MCF 10A (cell line): Measurements from ENCODE around the gene C19orf25. TPM values are rescaled to one million over a fixed set of nuclear protein-coding genes. Genes with fewer than 3 reads are reported as not detected.
A peak's percentile ranks its signal among the peaks of the same experiment; 100 is the strongest.

Experiments used
- BruUV-seq: library from RNA; stranded (reverse); fragments of 400-500 nt; replicated peaks from 2 replicates; lab custom pipeline; 2021; lab: Mats Ljungman, UMichigan
- CTCF ChIA-PET: fragments of 300-600 bp; sonication (Branson Sonifier 250); formaldehyde crosslinking; extraction: SDS; loops from one replicate; lab custom pipeline; 2021; ENCODE audit warnings: antibody characterized with exemption, inconsistent platforms; lab: Yijun Ruan, JAX
- POLR2A ChIA-PET: fragments of 300-600, 350-650 bp; sonication (Branson Sonifier 250); formaldehyde crosslinking; extraction: SDS; loops from one replicate; lab custom pipeline; 2020; ENCODE audit warnings: antibody characterized with exemption, inconsistent platforms; lab: Yijun Ruan, JAX
- DNase-seq: peaks from one replicate; pipeline ENCODE4 v3.0.0-alpha.2; 2018; ENCODE audit not compliant: unreplicated experiment
- H3K27ac Mint-ChIP-seq: one replicate; pipeline ENCODE4 v1.8.0; 2022; ENCODE audit warnings: mild to moderate bottlenecking, low read depth, mixed read lengths; ENCODE audit not compliant: unreplicated experiment
- H3K27me3 Mint-ChIP-seq: one replicate; pipeline ENCODE4 v1.8.0; 2022; ENCODE audit warnings: mixed read lengths; ENCODE audit not compliant: insufficient read depth, unreplicated experiment
- H3K36me3 Mint-ChIP-seq: one replicate; pipeline ENCODE4 v1.8.0; 2022; ENCODE audit warnings: mild to moderate bottlenecking, moderate library complexity, mixed read lengths; ENCODE audit not compliant: insufficient read depth, unreplicated experiment
- H3K4me1 Mint-ChIP-seq: one replicate; pipeline ENCODE4 v1.8.0; 2022; ENCODE audit warnings: mixed read lengths; ENCODE audit not compliant: insufficient read depth, unreplicated experiment
- H3K4me3 Mint-ChIP-seq: one replicate; pipeline ENCODE4 v1.8.0; 2022; ENCODE audit warnings: mild to moderate bottlenecking, moderate library complexity, mixed read lengths; ENCODE audit not compliant: unreplicated experiment
- H3K9me3 Mint-ChIP-seq: one replicate; pipeline ENCODE4 v1.8.0; 2022; ENCODE audit warnings: mixed read lengths; ENCODE audit not compliant: unreplicated experiment
- intact Hi-C: fragments of 100-400 bp; cut with micrococcal nuclease; formaldehyde crosslinking; loops from 2 replicates; pipeline ENCODE4 v1.14.1; 2022
- total RNA-seq: library from RNA; stranded (reverse); gene quantifications from 2 replicates; pipeline ENCODE4 v1.2.3, GENCODE V29; 2022
- TF ChIP-seq, protein P1 (sequence below): fragments of 200-600 bp; IDR thresholded peaks from one replicate; pipeline ENCODE4 v1.8.0; 2022; ENCODE audit warnings: antibody characterized with exemption, mild to moderate bottlenecking; ENCODE audit not compliant: unreplicated experiment

Gene C19orf25
- total RNA-seq, 1 experiment from 2014 or later = 40.5 TPM

DNA sequence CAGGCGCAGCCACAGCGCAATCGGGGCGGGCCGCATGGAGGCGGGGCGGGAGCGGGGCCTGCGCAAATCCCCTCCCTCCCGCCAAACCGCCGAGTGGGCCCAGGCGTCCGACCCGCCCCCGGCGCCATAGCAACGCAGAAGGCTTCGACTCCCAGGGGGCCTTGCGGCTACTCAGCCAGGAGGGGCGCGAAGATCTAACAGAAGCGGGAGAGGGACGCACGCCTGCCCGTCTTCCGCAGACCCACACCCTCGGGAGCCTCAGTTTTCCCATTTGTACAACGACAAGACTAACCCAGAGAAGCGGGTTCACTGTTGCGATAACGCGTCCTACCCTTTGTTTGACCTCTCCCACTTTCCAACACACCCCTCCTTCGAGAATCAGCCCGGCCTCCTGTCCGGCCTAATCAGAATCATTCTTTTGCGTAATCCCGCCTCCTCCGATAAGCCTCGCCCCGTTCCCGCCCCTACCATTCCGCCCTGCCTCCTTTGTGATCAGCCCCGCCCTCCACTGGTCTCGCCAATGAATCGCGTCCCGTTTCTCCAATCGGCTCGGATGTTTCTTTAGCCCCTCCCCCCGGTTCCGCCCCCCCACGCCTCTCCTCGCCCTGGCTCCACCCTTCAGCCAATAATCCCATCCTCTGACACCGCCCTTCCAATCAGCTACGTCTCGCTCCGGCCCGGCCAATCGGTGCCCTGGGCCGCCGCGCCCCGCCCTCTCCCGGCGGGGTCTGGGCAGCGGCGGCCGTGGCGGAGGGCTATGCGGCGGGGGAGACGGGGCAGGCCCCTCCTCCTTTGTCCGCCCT lies 11.5 kb upstream of the C19orf25 start, which contains the start of gene PCSK4:
TSS of gene PCSK4 (minus strand) at position 40 of the 803 bp plus-strand sequence. CDS start at position 36, 4 bp downstream.
- peak within 1 kb of the TSS; percentile 79 for H3K4me3 Mint-ChIP-seq
- TF ChIP-seq, protein P1, sequence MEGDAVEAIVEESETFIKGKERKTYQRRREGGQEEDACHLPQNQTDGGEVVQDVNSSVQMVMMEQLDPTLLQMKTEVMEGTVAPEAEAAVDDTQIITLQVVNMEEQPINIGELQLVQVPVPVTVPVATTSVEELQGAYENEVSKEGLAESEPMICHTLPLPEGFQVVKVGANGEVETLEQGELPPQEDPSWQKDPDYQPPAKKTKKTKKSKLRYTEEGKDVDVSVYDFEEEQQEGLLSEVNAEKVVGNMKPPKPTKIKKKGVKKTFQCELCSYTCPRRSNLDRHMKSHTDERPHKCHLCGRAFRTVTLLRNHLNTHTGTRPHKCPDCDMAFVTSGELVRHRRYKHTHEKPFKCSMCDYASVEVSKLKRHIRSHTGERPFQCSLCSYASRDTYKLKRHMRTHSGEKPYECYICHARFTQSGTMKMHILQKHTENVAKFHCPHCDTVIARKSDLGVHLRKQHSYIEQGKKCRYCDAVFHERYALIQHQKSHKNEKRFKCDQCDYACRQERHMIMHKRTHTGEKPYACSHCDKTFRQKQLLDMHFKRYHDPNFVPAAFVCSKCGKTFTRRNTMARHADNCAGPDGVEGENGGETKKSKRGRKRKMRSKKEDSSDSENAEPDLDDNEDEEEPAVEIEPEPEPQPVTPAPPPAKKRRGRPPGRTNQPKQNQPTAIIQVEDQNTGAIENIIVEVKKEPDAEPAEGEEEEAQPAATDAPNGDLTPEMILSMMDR = no peak
- no peaks in the 10 kb centered on the region for H3K27me3 Mint-ChIP-seq
- no peaks in the 10 kb centered on the region for H3K36me3 Mint-ChIP-seq
- DNase-seq = peak; percentile 99
- POLR2A ChIA-PET = interaction anchor here (0.6 to 2.2 kb wide), 10 partner anchors 11 to 1293 kb away, joined by 3 to 6 read pairs (median 3); partner anchors contain the start of gene C19orf25
- H3K4me1 Mint-ChIP-seq = peaks cover 7% of the 10 kb centered on the region
- BruUV-seq = no TSS peak
- no peaks in the 10 kb centered on the region for H3K9me3 Mint-ChIP-seq
- intact Hi-C loops = no loop called here
- no peak within 1 kb of the TSS for H3K27ac Mint-ChIP-seq
- CTCF ChIA-PET = interaction anchor here (0.6 kb wide), 1 partner anchor 237 kb away, joined by 3 read pairs; no protein-coding TSS in a partner anchor

DNA sequence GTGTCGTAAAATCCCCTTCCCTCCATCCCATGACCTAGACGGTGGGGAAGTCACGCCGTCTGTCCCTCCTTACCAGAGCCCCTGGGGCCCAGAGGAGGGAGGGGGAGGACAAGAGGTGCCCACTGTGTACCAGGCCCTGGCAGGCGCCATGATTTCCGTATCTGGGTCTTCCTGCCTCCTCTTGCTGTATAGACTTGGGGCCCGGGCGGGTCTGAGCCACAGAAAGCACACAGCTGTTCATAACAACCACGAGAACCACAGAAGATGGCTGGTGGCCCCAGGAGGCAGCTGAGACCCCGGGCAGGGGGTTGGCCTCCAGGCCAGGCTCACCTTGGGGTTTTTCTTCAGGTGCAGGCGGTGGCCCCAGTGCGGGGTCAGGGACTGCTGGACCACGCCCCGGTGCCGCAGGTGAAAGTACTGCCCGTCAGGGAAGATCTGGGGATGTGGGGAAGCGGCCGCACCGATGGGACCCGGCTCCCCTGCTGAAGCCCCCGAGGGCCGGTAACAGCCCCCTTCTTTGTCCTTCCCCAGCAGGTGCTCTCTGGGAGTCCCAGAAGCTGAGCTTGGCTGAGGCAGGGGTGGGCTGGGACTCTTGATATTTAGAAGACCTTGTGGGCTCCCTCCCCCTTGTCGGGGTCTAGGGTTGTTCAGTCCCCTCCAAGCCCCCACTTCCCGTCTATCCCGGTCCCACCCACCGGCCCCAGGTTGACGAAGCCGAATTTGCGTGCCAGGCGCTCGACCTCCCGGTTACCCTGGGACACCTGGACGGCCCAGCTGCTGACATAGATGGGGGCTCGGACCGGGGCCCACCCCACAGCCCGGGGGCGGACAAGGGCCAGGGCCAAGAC lies 10.7 kb upstream of the C19orf25 start:
- POLR2A ChIA-PET = no interaction called here
- H3K4me1 Mint-ChIP-seq = peaks cover 7% of the 10 kb centered on the region
- DNase-seq = no peak
- H3K27me3 Mint-ChIP-seq = no peaks in the 10 kb centered on the region
- CTCF ChIA-PET = no interaction called here
- TF ChIP-seq, protein P1 = no peak
- intact Hi-C loops = no loop called here
- no peak overlapping the region for H3K27ac Mint-ChIP-seq
- BruUV-seq = no TSS peak
- H3K9me3 Mint-ChIP-seq = no peaks in the 10 kb centered on the region
- H3K36me3 Mint-ChIP-seq = no peaks in the 10 kb centered on the region
- H3K4me3 Mint-ChIP-seq = peak overlapping the region; percentile 79

DNA sequence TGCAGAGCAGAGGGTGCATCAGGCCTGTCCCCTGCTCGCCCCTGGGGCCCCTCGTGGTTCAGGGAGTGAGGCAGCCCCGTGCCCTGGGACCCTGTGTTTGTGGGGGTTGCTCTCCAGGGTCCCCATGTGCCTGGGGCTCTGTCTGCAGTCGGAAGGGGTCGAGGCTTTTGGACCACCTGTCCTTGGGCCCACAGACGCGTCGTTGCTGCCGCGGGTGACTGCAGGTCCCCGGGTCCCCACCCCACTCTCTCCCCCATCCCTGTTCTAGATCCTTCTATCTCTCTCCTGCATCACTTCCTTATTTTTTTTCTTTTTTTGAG lies 9.2 kb upstream of the C19orf25 start:
- no peaks in the 10 kb centered on the region for H3K36me3 Mint-ChIP-seq
- DNase-seq = no peak
- peaks cover 7% of the 10 kb centered on the region for H3K4me1 Mint-ChIP-seq
- BruUV-seq = no TSS peak
- no peak overlapping the region for H3K27ac Mint-ChIP-seq
- TF ChIP-seq, protein P1 = no peak
- no peaks in the 10 kb centered on the region for H3K9me3 Mint-ChIP-seq
- H3K27me3 Mint-ChIP-seq = no peaks in the 10 kb centered on the region
- POLR2A ChIA-PET = no interaction called here
- no peak overlapping the region for H3K4me3 Mint-ChIP-seq
- CTCF ChIA-PET = interaction anchor here (0.7 kb wide), 1 partner anchor 13 kb away, joined by 3 read pairs; no protein-coding TSS in a partner anchor
- intact Hi-C loops = no loop called here
